Measurements from ENCODE around the gene CYRIA.

DNA sequence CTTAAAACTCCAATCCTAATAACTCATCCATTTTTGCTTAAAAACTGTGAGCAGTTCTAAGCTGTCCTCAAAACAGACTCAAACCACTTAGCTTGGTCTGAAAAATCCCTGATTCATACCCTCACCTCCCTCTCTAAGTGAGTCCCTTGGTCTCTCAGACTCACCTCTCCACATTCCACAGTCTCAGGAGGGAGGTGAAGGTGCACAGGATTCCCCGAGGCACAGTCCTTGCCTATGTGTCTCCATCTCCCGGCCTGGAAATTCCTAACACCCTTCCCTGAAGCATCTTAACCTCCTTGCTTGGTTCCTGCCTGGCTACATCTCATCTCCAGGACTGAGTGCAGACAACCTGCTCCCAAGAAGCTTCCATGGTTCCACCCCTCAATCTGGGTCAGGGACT, 45.0 kb downstream of the CYRIA start:
- TF ChIP-seq KDM5A (IDR thresholded peaks at IDR 0.05) (no peak), NPAS2 (CRISPR knock-in tag; IDR thresholded peaks at IDR 0.05; ENCODE audit: borderline replicate concordance) (no peak), EP300 (IDR thresholded peaks at IDR 0.05) (no peak), POLR2A (IDR thresholded peaks at IDR 0.05; ENCODE audit: low read length) (no peak), CEBPB (IDR thresholded peaks at IDR 0.05) (no peak), RFX5 (IDR thresholded peaks at IDR 0.05) (no peak), RAD21 (conservative IDR thresholded peaks at IDR 0.05 in 1 of 2, IDR thresholded peaks at IDR 0.05 in 1 of 2) (no peak)
- TF ChIP-seq, protein P1, sequence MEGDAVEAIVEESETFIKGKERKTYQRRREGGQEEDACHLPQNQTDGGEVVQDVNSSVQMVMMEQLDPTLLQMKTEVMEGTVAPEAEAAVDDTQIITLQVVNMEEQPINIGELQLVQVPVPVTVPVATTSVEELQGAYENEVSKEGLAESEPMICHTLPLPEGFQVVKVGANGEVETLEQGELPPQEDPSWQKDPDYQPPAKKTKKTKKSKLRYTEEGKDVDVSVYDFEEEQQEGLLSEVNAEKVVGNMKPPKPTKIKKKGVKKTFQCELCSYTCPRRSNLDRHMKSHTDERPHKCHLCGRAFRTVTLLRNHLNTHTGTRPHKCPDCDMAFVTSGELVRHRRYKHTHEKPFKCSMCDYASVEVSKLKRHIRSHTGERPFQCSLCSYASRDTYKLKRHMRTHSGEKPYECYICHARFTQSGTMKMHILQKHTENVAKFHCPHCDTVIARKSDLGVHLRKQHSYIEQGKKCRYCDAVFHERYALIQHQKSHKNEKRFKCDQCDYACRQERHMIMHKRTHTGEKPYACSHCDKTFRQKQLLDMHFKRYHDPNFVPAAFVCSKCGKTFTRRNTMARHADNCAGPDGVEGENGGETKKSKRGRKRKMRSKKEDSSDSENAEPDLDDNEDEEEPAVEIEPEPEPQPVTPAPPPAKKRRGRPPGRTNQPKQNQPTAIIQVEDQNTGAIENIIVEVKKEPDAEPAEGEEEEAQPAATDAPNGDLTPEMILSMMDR (IDR thresholded peaks at IDR 0.05), result no peak
